Measurements from ENCODE around the gene CKMT2. TPM values are rescaled to one million over a fixed set of nuclear protein-coding genes. Genes with fewer than 3 reads are reported as not detected.

Gene CKMT2
- 0.87 TPM in 1 of 2 replicates, not detected in the other for polyA plus RNA-seq

DNA sequence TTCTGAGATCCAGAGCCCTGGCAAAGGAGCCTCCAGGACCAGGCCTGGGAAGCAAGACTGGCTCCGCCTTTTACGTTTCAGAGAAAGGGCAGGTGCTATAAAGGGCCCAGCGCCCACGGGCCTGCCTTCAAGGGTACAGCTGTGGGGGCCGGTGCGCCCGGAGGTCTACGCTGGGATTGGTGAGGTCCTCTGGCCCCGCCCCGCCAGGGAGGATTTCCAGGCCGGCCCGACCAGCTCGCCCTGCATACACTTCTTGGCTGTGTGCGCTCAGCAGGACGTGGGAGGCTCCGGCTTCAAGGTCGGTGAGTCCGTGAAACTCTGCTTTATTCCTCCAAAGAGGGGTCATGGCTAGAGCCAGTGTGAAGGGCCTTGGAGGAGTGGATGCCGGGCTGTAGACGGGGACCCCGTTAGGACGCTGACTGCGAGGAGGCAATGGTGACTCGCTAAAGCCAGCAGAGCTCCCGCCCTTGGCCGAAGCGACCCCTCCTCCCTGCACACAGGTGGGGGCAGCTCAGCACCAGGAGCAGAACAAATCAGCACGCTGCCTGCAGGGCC is at the start of gene CKMT2:
Gene CKMT2 (plus strand): TSS at position 243 of the 555 bp plus-strand sequence. CDS start 17,811 bp downstream, outside the sequence.

DNA sequence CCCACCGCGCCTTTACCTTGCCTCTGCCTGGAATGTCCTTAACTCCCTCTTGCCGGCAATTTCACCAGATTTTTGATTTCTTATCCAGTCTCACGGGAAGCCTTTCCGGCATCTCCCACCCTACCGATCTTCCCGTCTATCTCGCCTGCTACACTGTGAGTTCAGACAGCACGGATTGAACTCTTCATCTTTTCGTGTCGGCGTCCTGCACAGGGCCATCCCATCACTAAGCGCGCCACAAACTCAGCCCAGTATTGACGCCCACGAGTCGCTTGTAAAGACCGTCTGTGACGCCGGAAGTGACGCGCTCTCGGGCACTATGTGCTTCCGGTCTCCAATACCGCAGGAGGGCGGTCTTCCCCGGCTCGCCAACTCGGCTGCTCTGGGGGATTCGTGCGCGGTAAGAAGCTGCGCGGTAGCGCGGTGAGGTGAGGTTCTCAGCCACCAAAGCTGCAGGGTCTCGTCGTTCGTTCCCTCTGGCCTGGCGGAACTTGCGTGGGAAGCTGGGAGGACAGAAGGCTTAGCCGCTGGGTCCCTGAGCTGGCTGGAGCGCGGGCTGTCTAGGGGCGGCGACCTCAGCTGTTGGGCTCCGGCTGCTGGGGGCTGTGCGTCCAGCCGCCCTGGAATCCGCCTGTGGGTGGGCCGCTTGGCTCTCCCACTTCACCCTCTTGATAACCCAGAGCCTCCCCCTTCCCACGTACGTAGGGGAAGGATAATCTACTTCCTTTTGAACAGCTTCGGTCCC is 68.3 kb downstream of the CKMT2 start, which contains the start of gene ZCCHC9:
Gene ZCCHC9 (plus strand): TSS at position 317 of the 745 bp plus-strand sequence. CDS start 3,171 bp downstream, outside the sequence.

Other genes with a start within 250 kb of the CKMT2 start
- 17.8 and 31.7 TPM in 2 replicates for gene ZCCHC9, start 68.3 kb downstream of the CKMT2 start, polyA plus RNA-seq
- not detected in 2 replicates for gene ACOT12, start 160.8 kb downstream of the CKMT2 start, polyA plus RNA-seq